NCI-H146 treated with DMSO at 0.1 percent for 48 hours (cell line): Measurements from ENCODE around the gene OR4C45.
"Not testable (repeated sequence)": the region's sequence is repeated elsewhere in the genome, so short reads cannot be mapped to it uniquely, and the experiment has no call there.

Source experiments
- DNase-seq: peaks from one replicate; lab custom pipeline; 2025; ENCODE audit not compliant: unreplicated experiment; lab: John Stamatoyannopoulos, UW

OR4C45 gene

DNA sequence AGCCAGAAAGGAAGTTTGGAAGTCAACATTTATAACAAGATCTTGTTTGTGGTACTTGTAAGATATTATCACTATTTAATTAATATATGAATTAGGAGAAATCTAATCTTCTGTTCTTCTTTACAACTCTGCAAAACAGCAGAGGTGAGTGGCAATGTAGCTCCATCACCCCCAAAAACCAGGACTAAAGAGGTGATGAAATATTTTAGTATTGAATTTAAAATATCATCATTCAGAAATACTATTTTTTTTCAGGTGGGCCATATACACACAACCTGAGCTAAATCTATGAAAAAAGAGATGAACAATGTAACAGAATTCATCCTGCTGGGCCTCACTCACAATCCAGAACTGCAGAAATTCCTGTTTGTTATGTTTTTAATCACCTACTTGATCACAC, at the start of gene OR4C45:
OR4C45 (plus strand) TSS at position 301 of the 400 bp plus-strand sequence.
- DNase-seq = no peak

DNA sequence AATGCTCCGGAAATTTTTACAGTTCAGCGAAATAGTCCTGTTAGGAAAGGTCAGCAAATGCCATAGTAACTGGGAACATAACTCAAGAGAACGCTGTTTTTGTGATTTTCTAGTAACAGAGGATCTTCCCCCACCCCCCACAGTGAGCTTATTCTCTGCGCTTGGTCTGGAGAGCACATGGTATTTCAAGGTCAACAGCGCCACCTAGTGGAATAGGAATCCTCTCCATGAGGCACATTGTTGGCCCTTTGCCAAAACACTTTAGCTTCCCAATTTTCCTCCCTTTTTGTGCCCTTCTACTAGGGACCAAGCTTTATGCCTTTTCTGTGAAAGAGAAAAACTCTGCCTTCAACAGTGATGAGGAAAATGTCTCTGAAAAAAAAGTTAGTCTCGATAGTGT, 37.1 kb upstream of the OR4C45 start:
- peak; percentile 7 for DNase-seq

GRCh38 chr11:50030193-50030592, 2.5 kb upstream of the OR4C45 start:
- no peak for DNase-seq

- not testable (repeated sequence) for DNase-seq
Observed at GRCh38 chr11:50036239-50036638, 3.6 kb downstream of the OR4C45 start.

DNA sequence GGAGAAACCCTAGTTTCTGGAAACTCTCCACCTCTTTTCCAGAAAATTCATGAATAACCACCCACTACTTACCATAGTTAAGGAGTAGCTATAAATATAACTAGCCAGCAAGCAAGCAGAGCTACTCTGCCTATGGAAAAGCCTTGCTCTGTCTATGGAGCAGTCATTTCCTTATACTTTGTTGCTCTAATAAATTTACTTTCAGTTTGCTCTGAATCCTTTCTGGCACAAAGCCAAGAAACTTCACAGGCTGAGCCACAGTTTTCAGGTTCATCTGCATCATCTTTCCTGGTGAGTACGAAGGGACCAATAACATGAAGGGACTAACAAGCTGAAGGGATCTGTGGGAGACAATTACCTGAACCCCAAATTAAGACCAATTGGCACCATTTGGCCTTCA, 4.6 kb downstream of the OR4C45 start:
- DNase-seq = no peak

- no peak for DNase-seq
Observed at GRCh38 chr11:50044647-50045046, 12.0 kb downstream of the OR4C45 start.

- not testable (repeated sequence) for DNase-seq
Observed at GRCh38 chr11:50063056-50063455, 30.4 kb downstream of the OR4C45 start.

GRCh38 chr11:50070389-50070788, 37.7 kb downstream of the OR4C45 start:
- DNase-seq = no peak

GRCh38 chr11:50071584-50072225, 39.0 kb downstream of the OR4C45 start:
- no peak for DNase-seq

DNA sequence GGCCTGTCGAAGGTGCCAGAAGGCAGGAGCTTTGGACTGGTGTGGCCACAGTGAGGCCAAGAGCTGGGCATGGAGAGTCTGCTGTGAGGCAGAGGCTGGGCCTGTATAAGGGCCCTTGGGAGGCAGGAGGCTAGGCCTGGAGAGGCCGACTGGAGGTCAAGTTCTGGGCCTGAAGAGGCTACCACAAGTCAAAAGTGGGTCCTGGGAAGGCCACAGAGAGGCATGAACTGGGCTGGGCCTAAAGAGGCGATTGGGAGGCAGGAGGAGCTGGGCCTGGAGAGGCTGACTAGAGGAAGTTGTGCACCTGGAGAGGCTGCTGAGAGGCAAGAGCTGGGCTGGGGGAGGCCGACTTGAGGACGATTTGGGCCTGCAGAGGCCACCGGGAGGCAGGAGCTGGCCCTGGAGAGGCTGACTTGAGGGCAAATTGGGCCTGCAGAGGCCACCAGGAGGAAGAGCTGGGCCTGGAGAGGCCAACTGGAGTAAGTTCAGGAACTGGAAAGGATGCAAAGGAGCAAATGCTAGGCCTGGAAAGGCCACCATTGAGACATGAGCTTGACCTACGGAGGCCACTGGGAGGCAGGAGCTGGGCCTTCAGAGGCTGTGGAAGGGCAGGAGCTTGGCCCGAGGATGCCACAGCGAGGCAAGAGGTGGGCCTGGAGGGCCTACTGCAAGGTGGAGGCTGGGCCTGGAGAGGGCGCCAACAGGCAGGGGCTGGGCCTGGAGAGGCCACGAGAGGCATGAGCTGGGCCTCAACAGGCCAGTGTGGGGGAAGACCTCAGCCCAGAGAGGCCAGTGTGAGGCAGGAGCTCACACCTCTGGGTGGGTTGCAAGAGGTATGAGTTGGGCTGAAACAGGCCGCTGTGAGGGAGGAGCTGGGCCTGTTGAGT, 39.8 kb downstream of the OR4C45 start:
- DNase-seq = no peak

DNA sequence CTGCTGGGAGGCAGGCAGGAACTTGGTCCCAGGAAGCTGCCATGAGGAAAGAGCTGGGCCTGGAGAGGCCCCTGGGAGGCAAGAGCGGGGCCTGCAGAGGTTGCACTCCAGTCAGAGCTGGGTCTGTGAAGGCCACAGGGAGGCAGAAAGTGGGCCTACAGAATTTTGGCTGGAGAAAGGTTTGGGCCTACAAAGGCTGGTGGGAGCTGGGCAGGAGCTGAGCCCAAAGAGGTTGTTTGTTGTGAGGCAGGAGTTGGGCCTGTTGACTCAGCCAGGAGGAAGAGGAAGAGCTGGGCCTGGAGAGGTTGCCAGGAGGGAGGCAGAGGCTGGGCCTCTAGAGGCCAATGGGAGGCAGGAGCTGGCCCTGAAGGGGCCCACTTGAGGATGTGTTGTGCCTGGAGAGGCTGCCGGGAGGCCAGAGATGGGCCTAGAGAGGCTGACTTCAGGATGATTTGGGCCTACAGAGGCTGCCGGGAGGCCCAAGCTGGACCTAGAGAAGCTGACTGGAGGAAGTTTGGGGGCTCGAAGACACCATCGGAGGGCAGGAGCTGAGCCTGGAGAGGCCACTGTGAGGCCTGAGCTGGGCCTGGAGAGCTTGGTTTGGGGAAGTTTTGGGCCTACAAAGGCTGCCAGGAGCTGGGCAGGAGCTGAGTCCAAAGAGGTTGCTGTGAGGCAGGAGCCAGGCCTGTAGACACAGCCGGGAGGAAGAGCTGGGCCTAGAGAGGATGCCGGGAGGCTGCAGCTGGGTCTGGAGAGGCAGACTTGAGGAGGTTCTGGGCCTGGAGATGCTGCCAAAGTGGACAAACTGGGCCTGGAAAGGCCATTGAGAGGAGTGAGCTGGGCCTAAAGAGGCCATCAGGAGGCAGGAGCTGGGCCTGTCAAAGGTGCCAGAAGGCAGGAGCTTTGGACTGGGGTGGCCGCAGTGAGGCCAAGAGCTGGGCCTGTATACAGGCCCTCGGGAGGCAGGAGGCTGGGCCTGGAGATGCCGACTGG, 40.7 kb downstream of the OR4C45 start:
- DNase-seq = no peak

- DNase-seq = no peak
Observed at GRCh38 chr11:50074161-50074560, 41.5 kb downstream of the OR4C45 start.

DNA sequence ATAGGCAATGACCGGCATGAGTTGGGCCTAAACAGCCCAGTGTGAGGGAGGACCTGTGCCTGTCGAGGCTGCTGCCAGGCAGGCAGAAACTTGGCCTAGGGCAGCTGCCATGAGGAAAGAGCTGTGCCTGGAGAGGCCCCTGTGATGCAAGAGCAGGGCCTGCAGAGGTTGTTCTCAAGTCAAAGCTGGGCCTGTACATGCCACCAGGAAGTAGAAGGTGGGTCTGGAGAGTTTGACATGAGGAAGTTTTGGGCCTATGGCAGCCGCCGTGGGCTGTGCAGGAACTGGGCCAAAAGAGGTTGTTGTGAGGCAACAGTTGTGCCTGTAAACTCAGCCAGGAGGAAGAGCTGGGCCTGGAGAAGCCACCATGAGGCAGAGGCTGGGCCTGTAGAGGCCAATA, 43.2 kb downstream of the OR4C45 start:
- DNase-seq = no peak

GRCh38 chr11:50077526-50077925, 44.9 kb downstream of the OR4C45 start:
- DNase-seq = no peak

- no peak for DNase-seq
Observed at GRCh38 chr11:50078001-50078400, 45.3 kb downstream of the OR4C45 start.

DNA sequence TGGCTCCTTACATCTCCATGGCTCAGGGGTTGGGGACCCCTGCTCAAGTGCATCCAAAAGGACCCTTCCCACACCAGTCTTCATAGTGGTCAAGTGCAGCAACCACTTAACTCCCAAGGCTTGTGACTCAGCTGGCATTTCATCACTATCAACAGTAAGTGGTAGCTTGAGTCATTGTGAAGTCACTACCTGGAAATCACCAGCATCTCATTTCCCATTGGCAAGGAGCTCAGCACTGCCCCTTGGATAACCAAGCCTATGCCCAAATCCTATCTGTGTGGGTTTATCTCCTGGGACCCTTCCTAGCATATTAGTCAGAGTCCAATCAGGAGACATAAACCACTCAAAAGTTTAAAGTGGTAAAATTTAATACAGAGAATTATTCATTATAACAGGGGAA, 46.3 kb downstream of the OR4C45 start:
- DNase-seq = not testable (repeated sequence)

DNA sequence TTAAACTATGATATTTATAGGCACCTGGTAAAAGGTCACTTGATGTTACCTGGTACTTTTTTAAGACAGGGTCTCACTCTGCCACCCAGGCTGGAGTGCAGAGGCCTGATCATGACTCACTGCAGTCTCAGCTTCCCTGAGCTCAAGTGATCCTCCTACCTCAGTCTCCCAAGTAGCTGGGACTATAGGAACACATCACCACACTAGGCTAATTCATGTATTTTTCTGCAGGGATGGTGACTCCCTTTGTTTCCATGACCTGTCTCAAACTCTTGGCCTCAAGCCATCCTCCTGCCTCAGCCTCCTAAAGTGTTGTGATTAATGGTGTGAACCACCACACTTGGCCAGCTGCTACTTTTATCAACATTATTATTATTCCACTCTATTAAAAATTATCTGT, 47.6 kb downstream of the OR4C45 start:
- DNase-seq = no peak
